WTC11 (cell line): ENCODE data around the gene CLEC14A. TPM values are rescaled to one million over a fixed set of nuclear protein-coding genes. Genes with fewer than 3 reads are reported as not detected.

ENCODE experiments used
- ATAC-seq: fragments of 200-7000 bp; cut with Tn5 transposase; 2 replicates; pipeline ENCODE4 v1.10.0; 2021; ENCODE audit warnings: mild to moderate bottlenecking, moderate library complexity
- CTCF ChIA-PET: fragments of 300-600 bp; sonication (Branson Sonifier 250); formaldehyde crosslinking; loops from one replicate; lab custom pipeline; 2021; ENCODE audit warnings: antibody characterized with exemption; lab: Charles Lee
- POLR2A ChIA-PET: fragments of 350-600 bp; sonication (Branson Sonifier 250); formaldehyde crosslinking; loops from one replicate; lab custom pipeline; 2021; ENCODE audit warnings: antibody characterized with exemption; lab: Charles Lee
- DNase-seq: peaks from one replicate; pipeline ENCODE4 v3.0.0; 2021; ENCODE audit warnings: low spot score
- H3K27ac Mint-ChIP-seq: 2 replicates; pipeline ENCODE4 v1.8.0; 2021; ENCODE audit warnings: mixed read lengths
- H3K27me3 Mint-ChIP-seq: 2 replicates; pipeline ENCODE4 v1.8.0; 2021; ENCODE audit warnings: low read depth, mild to moderate bottlenecking, moderate library complexity, mixed read lengths
- H3K36me3 Mint-ChIP-seq: 2 replicates; pipeline ENCODE4 v1.8.0; 2021; ENCODE audit warnings: mixed read lengths
- H3K4me1 Mint-ChIP-seq: 2 replicates; pipeline ENCODE4 v1.8.0; 2022; ENCODE audit warnings: mixed read lengths
- H3K4me3 Mint-ChIP-seq: 2 replicates; pipeline ENCODE4 v1.8.0; 2021; ENCODE audit warnings: mild to moderate bottlenecking, moderate library complexity, mixed read lengths
- H3K9me3 Mint-ChIP-seq: 2 replicates; pipeline ENCODE4 v1.8.0; 2021; ENCODE audit warnings: mixed read lengths
- ATF6 ChIP-seq: sonication (generic); formaldehyde crosslinking; IDR thresholded peaks from 2 replicates; pipeline ENCODE4 v1.8.1; 2023; ENCODE audit warnings: mild to moderate bottlenecking, missing genetic modification reagents
- CREB1 ChIP-seq: sonication (generic); formaldehyde crosslinking; IDR thresholded peaks from 2 replicates; pipeline ENCODE4 v1.8.0; 2023; ENCODE audit warnings: mild to moderate bottlenecking, missing genetic modification reagents
- CTCF ChIP-seq: fragments of 200-600 bp; IDR thresholded peaks from 2 replicates; pipeline ENCODE4 v1.8.0; 2022; ENCODE audit warnings: antibody characterized with exemption
- HMGA2 ChIP-seq: fragments of 250-450 bp; sonication (Bioruptor Pico); IDR thresholded peaks from 2 replicates; pipeline ENCODE4 v1.4.0; 2021; ENCODE audit warnings: mild to moderate bottlenecking, moderate library complexity
- KAT7 ChIP-seq: sonication (generic); formaldehyde crosslinking; IDR thresholded peaks from 2 replicates; pipeline ENCODE4 v1.8.1; 2023; ENCODE audit warnings: missing genetic modification reagents, mild to moderate bottlenecking, borderline replicate concordance
- MYBL2 ChIP-seq: sonication (generic); formaldehyde crosslinking; IDR thresholded peaks from 2 replicates; pipeline ENCODE4 v1.8.1; 2023; ENCODE audit warnings: mild to moderate bottlenecking, moderate library complexity, missing genetic modification reagents
- NFE2L1 ChIP-seq: sonication (generic); formaldehyde crosslinking; IDR thresholded peaks from 2 replicates; pipeline ENCODE4 v1.8.1; 2023; ENCODE audit warnings: missing genetic modification reagents
- OVOL2 ChIP-seq: fragments of 250-450 bp; sonication (Bioruptor Pico); IDR thresholded peaks from 2 replicates; pipeline ENCODE4 v1.9.0; 2021; ENCODE audit warnings: mild to moderate bottlenecking, borderline replicate concordance
- SMAD3 ChIP-seq: sonication (generic); formaldehyde crosslinking; IDR thresholded peaks from 2 replicates; pipeline ENCODE4 v1.8.0; 2022; ENCODE audit warnings: missing genetic modification reagents, mild to moderate bottlenecking, borderline replicate concordance
- TEAD1 ChIP-seq: sonication (generic); formaldehyde crosslinking; IDR thresholded peaks from 2 replicates; pipeline ENCODE4 v1.8.0; 2022; ENCODE audit warnings: mild to moderate bottlenecking, missing genetic modification reagents
- ZNF263 ChIP-seq: sonication (generic); formaldehyde crosslinking; IDR thresholded peaks from 2 replicates; pipeline ENCODE4 v1.8.1; 2022; ENCODE audit warnings: low read depth, mild to moderate bottlenecking, moderate library complexity, missing genetic modification reagents
- ZNF317 ChIP-seq: sonication (generic); formaldehyde crosslinking; IDR thresholded peaks from 2 replicates; pipeline ENCODE4 v1.8.1; 2023; ENCODE audit warnings: low read depth, mild to moderate bottlenecking, moderate library complexity, missing genetic modification reagents, borderline replicate concordance
- ZNF396 ChIP-seq: fragments of 250-450 bp; sonication (Bioruptor Pico); IDR thresholded peaks from 2 replicates; pipeline ENCODE4 v1.8.0; 2021; ENCODE audit warnings: mild to moderate bottlenecking, moderate library complexity, borderline replicate concordance
- total RNA-seq: library from RNA; stranded (reverse); gene quantifications from 3 replicates; pipeline ENCODE4 v1.2.3, GENCODE V29; 2021
- TF ChIP-seq, protein P1 (sequence below): fragments of 250-450 bp; sonication (Bioruptor Pico); IDR thresholded peaks from 2 replicates; pipeline ENCODE4 v1.9.0; 2021; ENCODE audit warnings: mild to moderate bottlenecking, borderline replicate concordance
- TF ChIP-seq, protein P2 (sequence below): fragments of 250-450 bp; sonication (Bioruptor Pico); IDR thresholded peaks from 2 replicates; pipeline ENCODE4 v1.9.0; 2021; ENCODE audit warnings: moderate library complexity, mild to moderate bottlenecking, inconsistent platforms, borderline replicate concordance
- TF ChIP-seq, protein P3 (sequence below): sonication (generic); formaldehyde crosslinking; conservative IDR thresholded peaks from 2 replicates; pipeline ENCODE4 v1.8.1; 2023; ENCODE audit warnings: mild to moderate bottlenecking, low read depth, missing genetic modification reagents, moderate library complexity

Gene CLEC14A
- total RNA-seq, 1 experiment from 2014 or later: 0.15 TPM

- H3K36me3 Mint-ChIP-seq: no peaks in the 10 kb centered on the region
- no peak overlapping the region for H3K4me3 Mint-ChIP-seq
- no peaks in the 10 kb centered on the region for H3K9me3 Mint-ChIP-seq
- H3K27me3 Mint-ChIP-seq: peaks cover 85% of the 10 kb centered on the region
- H3K27ac Mint-ChIP-seq: no peak overlapping the region
- no peak for DNase-seq
- ATAC-seq: no peak
- H3K4me1 Mint-ChIP-seq: no peaks in the 10 kb centered on the region
- TF ChIP-seq, protein P1, sequence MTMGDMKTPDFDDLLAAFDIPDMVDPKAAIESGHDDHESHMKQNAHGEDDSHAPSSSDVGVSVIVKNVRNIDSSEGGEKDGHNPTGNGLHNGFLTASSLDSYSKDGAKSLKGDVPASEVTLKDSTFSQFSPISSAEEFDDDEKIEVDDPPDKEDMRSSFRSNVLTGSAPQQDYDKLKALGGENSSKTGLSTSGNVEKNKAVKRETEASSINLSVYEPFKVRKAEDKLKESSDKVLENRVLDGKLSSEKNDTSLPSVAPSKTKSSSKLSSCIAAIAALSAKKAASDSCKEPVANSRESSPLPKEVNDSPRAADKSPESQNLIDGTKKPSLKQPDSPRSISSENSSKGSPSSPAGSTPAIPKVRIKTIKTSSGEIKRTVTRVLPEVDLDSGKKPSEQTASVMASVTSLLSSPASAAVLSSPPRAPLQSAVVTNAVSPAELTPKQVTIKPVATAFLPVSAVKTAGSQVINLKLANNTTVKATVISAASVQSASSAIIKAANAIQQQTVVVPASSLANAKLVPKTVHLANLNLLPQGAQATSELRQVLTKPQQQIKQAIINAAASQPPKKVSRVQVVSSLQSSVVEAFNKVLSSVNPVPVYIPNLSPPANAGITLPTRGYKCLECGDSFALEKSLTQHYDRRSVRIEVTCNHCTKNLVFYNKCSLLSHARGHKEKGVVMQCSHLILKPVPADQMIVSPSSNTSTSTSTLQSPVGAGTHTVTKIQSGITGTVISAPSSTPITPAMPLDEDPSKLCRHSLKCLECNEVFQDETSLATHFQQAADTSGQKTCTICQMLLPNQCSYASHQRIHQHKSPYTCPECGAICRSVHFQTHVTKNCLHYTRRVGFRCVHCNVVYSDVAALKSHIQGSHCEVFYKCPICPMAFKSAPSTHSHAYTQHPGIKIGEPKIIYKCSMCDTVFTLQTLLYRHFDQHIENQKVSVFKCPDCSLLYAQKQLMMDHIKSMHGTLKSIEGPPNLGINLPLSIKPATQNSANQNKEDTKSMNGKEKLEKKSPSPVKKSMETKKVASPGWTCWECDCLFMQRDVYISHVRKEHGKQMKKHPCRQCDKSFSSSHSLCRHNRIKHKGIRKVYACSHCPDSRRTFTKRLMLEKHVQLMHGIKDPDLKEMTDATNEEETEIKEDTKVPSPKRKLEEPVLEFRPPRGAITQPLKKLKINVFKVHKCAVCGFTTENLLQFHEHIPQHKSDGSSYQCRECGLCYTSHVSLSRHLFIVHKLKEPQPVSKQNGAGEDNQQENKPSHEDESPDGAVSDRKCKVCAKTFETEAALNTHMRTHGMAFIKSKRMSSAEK (CRISPR knock-in tag): no peak
- TF ChIP-seq CREB1: no peak
- TF ChIP-seq HMGA2: no peak
- no peak for TF ChIP-seq ZNF317 (CRISPR knock-in tag)
- no peak for TF ChIP-seq NFE2L1 (CRISPR knock-in tag)
- TF ChIP-seq ZNF396 (CRISPR knock-in tag): no peak
- TF ChIP-seq, protein P2, sequence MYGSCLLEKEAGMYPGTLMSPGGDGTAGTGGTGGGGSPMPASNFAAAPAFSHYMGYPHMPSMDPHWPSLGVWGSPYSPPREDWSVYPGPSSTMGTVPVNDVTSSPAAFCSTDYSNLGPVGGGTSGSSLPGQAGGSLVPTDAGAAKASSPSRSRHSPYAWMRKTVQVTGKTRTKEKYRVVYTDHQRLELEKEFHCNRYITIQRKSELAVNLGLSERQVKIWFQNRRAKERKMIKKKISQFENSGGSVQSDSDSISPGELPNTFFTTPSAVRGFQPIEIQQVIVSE (CRISPR knock-in tag): no peak
- TF ChIP-seq MYBL2 (CRISPR knock-in tag): no peak
- TF ChIP-seq ATF6 (CRISPR knock-in tag): no peak
- TF ChIP-seq ZNF263: no peak
- TF ChIP-seq SMAD3 (CRISPR knock-in tag): no peak
- TF ChIP-seq, protein P3, sequence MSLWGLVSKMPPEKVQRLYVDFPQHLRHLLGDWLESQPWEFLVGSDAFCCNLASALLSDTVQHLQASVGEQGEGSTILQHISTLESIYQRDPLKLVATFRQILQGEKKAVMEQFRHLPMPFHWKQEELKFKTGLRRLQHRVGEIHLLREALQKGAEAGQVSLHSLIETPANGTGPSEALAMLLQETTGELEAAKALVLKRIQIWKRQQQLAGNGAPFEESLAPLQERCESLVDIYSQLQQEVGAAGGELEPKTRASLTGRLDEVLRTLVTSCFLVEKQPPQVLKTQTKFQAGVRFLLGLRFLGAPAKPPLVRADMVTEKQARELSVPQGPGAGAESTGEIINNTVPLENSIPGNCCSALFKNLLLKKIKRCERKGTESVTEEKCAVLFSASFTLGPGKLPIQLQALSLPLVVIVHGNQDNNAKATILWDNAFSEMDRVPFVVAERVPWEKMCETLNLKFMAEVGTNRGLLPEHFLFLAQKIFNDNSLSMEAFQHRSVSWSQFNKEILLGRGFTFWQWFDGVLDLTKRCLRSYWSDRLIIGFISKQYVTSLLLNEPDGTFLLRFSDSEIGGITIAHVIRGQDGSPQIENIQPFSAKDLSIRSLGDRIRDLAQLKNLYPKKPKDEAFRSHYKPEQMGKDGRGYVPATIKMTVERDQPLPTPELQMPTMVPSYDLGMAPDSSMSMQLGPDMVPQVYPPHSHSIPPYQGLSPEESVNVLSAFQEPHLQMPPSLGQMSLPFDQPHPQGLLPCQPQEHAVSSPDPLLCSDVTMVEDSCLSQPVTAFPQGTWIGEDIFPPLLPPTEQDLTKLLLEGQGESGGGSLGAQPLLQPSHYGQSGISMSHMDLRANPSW (CRISPR knock-in tag): no peak
- no peak for TF ChIP-seq TEAD1 (CRISPR knock-in tag)
- no peak for TF ChIP-seq OVOL2 (CRISPR knock-in tag)
- TF ChIP-seq CTCF: no peak
- TF ChIP-seq KAT7: no peak
- ChIA-PET CTCF (no interaction called here), POLR2A (no interaction called here)
Observed at GRCh38 chr14:38286452-38286851, 30.6 kb upstream of the CLEC14A start.
